GM19438 (cell line): ENCODE measurements around the gene OR11A1.

Experiments used
- ATAC-seq: cut with Tn5 transposase; IDR thresholded peaks from one replicate; pipeline ENCODE4 v1.9.1; 2021; ENCODE audit warnings: low read depth; ENCODE audit not compliant: unreplicated experiment

The OR11A1 gene

GRCh38 chr6:29399525-29399924 lies 57.3 kb downstream of the OR11A1 start:
- ATAC-seq = no peak

GRCh38 chr6:29395331-29395730 lies 61.5 kb downstream of the OR11A1 start, which contains the start of gene OR12D2:
Gene OR12D2, plus strand, starts transcription at chr6:29395631. Its CDS starts 1,069 bp downstream, at chr6:29396700.
- no peak for ATAC-seq

- ATAC-seq = no peak
Observed at GRCh38 chr6:29388533-29388932, 68.3 kb downstream of the OR11A1 start.

- no peak for ATAC-seq
Observed at GRCh38 chr6:29376003-29376402, 80.9 kb downstream of the OR11A1 start.
